HG03103 (cell line): Measurements from ENCODE around the gene PLD6.

ENCODE experiments used
- ATAC-seq: cut with Tn5 transposase; IDR thresholded peaks from one replicate; pipeline ENCODE4 v1.9.1; 2021; ENCODE audit warnings: low read depth; ENCODE audit not compliant: unreplicated experiment

Gene PLD6

DNA sequence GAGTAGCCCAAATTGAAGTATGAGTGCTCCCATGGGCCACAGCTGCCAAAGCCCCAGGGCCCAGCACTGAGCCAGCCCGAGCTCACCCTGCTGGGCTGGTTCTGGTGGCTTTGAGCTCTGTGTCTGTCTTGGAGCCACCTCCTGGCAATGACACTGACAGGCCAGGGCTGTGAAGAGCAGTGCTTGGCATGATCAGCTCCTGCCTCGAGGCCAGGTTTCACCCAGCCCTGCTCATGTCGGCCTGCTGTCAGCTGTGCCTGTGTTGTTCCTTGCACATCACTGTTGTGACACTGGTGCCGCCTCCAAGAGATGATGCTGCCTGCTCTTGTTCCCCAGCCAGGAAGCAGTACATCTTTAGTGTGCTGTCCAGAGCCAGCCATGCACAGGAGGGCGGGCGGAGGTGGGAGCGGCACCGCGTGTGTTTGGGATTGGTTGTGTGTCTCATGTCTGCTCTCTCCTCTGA lies 26.0 kb downstream of the PLD6 start:
- ATAC-seq, result no peak

DNA sequence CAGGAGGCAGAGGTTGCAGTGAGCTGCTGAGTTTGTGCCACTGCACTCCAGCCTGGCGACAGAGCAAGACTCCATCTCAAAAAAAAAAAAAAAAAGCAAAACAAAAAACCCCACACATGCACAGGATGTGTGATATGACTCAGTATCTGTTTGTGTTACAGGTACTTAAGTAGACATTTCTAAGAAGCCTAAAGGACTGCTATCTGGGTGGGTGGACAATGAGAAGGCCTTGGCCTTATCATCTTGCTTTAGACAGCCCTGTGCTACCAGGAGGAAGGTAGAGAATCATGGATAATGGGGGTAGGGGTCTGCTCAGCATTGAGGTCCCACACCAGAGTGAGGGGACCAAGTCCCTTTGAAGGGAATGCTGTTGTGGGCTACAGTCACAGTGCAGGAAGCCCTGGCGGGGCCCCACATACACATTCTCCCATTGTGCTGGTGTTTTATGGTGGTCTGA lies 26.7 kb downstream of the PLD6 start:
- ATAC-seq, result no peak

DNA sequence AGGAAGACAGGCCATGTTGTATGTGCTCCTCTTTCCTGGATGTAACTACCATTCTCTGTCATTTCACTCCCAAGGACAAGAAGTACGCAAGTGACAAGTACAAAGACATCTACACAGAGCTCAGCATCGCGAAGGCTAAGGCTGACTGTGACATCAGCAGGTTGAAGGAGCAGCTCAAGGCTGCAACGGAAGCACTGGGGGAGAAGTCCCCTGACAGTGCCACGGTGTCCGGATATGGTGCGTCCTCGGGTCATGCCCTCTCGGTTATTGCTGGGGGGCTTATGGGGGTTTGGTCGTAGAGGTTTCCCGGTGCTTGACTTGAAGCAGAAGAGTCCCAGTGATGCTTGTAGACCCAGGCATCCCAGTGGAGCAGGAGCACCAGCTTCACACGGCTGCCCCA lies 29.0 kb downstream of the PLD6 start:
- no peak for ATAC-seq

DNA sequence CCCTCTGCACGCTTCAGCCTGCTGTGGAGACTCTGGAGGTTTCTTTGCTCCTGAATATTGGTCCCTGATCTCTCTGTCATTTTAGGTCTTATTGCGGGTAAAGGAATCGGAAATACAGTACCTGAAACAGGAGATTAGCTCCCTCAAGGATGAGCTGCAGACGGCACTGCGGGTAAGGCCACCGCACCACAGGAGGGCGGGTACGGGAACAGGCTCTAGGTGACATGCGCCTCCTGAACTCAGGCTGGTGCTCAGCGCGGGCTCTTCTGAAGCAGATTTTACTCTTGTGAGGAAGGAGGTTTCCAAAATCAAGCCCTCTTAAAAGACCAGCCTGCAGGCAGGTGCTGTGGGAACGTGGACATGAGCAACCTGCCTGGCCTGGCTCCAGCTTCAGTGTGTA lies 29.8 kb downstream of the PLD6 start:
- ATAC-seq, result no peak

DNA sequence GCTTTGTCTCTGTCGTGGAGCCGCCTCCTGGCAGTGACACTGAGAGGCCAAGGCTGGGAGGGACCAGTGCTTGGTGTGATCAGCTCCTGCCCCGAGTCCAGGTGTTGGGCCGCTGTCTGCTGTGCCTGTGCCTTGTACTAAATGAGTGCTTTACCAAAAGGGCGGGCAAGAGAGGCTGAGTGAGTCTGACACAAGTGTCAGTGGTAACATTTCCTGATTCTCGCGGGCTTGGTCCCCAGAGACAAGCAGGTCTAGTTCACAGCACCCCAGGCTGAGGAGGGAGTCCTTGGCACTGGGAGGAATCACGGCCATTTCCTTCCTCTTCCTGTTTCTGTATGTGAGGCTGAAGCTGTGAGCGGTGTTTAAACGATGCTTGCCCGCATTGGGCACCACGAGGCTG lies 30.2 kb downstream of the PLD6 start:
- no peak for ATAC-seq

DNA sequence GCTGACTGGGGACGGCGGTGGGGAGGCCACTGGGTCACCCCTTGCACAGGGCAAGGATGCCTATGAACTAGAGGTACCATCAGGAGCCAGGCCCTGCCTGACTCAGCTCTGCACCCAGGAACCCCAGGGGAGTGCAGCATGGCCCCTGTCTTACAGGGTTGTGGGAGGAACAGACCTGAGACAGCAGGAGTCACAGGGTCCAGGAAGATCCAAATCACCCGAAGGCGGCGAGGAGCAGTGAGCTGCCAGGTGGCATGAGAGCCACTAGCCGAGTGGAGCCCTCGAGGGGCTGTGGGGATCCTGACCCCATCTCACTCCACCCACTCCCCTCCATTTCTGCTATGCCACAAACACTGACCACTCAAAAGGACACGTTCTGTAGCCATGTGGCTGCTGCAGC lies 30.8 kb downstream of the PLD6 start:
- ATAC-seq, result no peak

DNA sequence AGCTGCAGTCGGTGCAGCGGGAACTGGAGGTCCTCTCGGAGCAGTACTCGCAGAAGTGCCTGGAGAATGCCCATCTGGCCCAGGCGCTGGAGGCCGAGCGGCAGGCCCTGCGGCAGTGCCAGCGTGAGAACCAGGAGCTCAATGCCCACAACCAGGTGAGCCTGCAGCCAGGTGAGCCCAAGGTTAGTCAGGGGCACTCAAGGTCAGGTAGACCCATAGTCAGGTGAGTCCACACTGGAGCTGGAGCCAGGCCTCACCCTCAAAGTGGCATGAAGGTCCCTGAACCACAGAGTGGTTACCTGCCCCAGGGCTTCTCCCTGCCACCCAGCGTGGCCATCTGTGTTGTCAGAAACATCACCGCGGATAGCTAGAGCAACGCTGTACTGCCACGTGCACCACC lies 32.2 kb downstream of the PLD6 start:
- no peak for ATAC-seq

DNA sequence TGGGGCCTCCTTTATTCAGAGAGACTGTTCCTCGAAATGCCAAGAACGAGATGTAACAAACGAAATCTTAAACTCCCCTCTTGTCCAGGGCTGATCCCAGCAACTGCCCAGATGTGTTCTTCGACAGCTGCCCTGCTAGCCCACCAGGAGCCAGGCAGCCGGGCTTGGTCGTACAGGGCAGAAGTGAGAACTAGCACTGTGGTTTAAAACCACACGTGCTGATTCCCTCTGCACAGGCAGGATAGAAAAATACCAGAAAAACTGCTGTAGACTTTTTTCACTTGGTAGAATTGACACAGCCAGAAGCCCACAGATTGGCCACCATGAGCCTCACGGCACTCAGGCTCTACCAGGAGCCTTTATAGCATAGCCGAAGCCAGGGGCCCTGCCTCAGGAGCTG lies 33.1 kb downstream of the PLD6 start:
- no peak for ATAC-seq

DNA sequence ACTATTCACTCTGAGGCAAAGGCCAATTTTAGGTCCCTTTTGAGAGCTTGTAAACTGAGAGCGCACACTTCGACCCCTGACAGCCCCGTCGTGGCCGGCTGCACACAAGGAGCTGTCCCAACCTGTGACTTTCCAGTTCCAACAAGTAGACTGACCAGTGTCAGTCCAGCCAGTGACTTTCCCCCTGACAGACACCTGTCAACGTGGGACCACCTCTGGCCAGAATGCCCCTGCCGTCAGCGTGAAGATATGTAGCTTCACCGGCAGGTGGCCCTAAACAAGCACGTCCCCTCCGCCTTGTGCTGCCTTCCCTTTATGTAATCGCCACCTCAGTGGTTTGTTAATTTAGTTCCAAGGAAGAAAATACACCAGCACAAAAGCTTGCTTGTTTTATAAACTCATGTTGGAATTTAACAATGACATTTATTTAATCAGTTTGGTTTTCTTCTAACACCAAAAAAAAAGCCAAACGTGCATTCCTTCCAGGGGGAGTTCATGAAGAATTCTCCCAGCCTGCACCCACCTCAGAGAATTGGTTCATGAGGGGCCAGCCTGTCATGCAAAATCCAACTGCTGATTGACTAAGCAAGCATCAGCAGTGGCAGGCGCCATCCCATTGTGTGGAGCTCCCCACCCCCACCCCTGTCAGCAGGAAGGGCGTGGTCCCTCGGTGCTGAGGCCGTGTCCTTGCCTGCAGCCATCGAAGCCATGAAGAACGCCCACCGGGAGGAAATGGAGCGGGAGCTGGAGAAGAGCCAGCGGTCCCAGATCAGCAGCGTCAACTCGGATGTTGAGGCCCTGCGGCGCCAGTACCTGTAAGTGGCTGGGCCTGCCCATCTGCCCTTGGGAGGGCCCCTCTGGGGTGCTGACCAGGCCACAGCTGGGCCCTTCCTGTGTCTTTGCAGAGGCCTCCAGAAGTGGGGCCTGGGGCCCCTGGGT lies 33.9 kb downstream of the PLD6 start:
- no peak for ATAC-seq

DNA sequence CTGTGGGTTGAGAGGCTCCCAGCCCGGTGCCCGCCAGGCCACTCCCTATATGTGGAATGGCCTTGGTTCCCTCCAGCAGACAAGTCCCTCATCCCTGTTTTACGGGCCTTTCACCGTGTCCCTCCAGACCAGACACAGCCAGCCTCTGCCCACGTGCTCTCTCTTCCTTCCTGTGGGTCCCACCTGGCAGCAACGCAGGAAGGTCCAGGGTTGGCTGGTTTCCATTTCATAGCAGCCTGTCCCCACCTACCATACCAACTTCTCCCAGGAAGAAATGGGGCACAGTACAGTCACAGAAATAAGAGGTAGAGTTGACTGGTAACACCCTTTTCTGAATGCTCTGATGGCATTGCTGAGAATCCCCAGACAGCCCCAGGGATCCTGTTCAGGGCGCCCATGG lies 34.9 kb downstream of the PLD6 start:
- ATAC-seq, result no peak

DNA sequence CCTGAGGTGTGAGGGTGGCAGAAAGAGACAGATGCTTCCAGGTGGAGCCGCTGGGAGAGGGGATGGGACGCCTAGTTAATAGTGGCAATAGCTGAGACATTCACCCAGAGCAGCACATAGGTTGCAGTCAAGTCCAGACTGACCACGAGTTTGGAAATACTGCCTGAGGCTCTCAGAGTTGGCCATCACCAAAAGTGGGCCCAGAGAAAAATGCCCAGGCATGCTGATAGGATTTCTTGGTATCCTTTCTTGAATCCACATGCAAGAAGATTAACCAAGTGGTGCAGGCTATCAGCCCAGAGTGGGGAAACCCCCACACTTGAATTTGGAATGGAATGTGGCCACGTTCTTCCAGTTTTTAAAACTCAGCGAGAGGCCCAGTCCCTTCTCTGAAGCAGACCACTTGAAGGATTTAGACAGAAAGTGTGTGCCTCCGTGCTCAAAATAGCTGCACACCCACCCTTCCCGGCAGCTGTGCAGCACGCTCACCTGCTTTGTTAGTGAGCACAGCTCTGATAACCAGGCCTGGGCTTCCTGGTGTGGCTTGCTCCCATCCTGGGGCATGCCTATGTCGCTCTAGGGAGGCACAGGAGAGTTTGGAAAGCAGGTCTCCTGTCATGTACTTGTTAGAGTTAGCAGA lies 35.7 kb downstream of the PLD6 start:
- no peak for ATAC-seq

DNA sequence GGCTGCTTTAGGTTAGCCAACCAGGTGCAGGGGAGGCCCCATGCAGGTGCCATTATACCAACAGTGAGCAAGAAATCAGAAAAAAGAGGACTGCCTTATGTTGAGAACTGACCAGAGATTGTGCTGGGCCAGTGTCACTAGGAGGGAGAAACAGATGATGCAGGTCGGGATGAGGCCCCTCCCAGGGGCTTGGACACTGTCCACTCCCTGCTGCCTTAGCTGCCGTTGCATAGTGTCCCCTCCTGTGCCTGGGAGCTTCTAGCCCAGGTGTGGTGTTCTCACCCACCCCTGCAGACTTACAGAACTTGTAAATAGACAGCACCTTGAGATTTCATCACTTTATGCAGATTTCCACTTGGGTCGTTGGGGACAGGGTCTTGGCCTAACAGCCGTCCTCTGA lies 36.7 kb downstream of the PLD6 start:
- ATAC-seq, result no peak

DNA sequence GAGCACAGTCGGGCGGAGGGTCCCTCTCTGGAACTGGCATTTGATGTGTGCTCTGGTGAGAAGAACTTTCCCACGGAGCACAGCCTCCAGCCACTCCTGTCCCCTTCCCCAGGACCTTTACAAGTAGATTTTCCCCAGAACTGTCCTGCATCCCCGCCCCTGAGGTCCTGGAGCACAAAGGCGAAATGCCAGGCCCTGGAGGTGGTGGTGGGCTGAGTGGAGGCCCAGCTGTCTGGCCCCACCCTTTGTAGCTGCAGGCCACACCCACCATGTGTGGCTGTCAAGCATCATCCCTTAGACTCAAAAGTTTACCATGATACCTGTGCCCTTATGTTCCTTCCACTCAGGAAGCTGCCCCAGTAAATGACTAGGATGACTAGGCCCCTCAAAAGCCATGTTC lies 37.7 kb downstream of the PLD6 start:
- ATAC-seq, result no peak

DNA sequence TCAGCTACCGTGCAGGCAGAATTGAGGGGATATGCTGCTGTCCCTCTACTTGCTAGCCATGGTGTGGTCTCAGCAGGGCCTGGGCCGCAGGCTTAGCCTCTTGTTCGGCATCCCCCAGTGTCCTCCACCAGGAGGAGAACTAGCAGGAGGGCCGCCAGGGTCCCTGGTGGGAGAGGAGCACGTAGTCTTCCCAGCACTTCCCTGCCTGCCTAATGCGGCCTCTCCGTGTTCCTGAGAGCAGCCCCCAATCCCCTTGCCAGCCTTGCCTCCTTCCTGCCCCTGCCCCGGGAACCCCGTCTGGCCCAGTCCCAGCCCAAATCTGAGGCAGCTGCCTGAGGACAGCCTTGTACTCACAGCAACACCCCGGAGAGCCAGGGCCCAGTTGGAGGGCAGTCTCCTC lies 38.1 kb downstream of the PLD6 start:
- no peak for ATAC-seq

DNA sequence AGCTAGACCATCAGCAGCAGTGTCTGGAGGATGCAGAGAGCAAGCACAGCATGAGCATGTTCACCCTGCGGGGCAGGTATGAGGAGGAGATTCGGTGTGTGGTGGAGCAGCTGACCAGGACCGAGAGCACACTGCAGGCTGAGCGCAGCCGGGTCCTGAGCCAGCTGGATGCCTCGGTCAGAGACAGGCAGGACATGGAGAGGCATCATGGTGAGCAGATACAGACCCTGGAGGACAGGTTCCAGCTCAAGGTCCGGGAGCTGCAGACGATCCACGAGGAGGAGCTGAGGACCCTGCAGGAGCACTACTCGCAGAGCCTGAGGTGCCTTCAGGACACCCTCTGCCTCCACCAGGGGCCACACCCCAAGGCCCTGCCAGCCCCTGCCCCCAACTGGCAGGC lies 38.8 kb downstream of the PLD6 start:
- no peak for ATAC-seq

DNA sequence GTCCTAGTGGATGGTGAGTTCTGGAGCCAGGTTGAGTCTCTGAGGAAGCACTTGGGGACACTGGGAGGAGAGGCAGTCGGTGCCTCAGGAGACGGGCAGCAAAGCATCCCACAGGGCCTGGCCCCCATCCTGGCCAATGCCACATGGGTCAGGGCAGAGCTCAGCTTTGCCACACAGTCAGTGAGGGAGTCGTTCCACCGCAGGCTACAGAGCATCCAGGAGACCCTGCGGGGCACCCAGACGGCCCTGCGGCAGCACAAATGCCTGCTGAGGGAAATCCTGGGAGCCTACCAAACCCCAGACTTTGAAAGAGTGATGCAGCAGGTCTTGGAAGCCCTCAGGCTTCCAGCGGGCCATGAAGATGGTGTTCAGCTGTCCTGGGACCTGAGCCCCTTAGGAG lies 39.7 kb downstream of the PLD6 start:
- no peak for ATAC-seq

DNA sequence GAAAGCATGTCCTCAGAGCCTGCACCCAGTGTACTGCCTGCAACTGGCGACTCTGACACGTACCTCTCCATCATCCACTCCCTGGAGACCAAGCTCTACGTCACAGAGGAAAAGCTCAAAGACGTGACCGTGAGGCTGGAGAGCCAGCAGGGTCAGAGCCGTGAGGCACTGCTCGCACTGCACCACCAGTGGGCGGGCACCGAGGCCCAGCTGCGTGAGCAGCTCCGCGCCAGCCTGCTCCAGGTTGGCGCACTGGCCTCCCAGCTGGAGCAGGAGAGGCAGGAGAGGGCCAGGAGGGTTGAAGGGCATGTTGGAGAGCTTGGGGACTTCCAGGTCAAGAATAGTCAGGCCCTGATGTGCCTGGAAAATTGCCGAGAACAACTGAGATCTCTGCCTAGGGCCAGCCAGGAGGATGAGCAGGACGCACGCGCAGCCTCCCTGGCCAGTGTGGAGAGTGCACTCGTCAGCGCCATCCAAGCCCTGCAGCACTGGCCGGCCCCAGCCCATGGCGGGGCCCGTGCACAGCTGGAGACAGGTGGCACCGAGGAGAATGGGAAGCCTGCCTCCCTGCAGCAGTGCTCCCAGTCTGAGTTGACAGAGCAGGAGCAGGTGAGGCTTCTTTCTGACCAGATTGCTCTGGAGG lies 40.3 kb downstream of the PLD6 start:
- ATAC-seq, result no peak

DNA sequence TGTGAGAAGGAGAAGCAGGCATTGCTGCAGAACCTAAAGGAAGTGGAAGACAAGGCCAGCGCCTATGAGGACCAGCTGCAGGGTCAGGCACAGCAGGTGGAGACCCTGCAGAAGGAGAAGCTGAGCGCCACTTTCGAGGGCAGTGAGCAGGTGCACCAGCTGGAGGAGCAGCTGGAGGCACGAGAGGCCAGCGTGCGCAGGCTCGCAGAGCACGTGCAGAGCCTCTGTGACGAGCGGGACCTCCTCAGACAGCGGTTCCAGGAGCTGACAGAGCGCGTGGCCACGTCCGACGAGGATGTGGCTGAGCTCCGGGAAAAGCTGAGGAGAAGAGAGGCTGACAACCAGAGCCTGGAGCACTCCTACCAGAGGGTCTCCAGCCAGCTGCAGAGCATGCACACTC lies 41.5 kb downstream of the PLD6 start:
- no peak for ATAC-seq

DNA sequence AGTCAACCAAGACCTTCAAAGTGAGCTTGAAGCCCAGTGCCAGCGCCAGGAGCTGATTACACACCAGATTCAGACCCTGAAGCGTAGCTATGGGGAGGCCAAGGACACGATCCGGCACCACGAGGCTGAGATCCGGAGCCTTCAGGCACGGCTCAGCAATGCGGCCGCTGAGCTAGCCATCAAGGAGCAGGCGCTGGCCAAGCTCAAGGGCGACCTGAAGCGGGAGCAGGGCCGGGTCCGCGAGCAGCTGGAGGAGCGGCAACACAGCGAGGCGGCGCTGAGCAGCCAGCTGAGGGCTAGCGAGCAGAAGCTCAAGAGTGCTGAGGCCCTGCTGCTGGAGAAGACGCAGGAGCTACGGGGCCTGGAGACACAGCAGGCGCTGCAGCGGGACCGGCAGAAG lies 42.0 kb downstream of the PLD6 start:
- no peak for ATAC-seq

DNA sequence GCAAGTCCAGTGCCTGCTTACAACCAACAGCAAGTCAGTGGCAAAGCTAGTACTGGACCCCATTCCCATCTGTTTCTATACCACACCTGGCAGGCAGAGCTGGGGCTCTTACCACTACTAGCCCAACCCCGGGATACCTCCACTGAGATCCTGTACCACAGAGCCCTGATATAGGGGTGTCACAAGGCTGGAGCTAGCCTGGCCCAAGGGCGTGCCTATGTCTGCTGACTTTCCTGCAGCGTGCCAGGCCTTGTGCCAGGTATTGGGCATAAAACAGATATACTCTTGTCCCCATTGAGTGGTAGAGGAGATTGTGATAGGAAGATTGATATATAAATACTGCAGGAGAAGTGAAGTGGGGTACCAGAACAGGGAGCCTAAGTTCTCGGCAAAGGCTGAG lies 44.4 kb downstream of the PLD6 start:
- ATAC-seq, result no peak

DNA sequence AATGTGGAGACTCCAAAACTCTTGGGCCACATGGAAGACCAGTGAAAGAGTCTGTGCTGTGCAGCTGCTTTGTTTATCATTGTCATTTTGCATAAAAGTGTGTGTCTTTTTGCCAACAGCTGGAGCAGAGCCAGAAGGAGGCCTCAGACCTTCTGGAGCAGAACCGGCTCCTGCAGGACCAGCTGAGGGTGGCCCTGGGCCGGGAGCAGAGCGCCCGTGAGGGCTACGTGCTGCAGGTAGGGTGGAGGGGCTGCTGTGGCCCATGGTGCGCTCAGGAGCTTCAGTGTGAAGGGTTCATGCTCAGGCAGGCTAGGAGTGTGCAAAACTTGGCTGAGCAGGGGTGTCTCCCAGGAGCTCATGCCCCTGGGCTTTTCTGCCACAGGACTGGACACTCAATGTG lies 45.0 kb downstream of the PLD6 start:
- ATAC-seq, result no peak

DNA sequence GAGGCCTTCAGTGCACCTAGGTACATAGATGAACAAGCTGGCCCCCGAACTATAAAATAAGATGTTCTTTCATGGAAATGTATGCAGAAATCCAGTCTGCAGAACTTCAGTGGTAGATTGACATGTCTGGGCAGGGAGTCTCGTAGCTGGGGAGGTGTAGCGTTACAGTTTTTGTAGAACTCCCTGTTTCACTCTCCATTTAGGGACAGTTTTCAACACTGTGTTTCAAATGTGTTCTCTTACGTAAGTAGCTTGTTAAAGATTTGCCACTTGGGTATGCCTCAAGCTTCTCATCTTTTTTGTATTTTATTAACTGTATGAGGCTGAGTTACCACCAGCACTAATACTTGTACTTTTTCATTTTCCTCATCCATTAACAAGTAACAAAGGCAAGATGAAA lies 46.6 kb downstream of the PLD6 start:
- no peak for ATAC-seq
